Thyroid gland (tissue), 4 donors: Measurements from ENCODE around the gene ST6GALNAC2. TPM values are rescaled to one million over a fixed set of nuclear protein-coding genes. Genes with fewer than 3 reads are reported as not detected.
A peak's percentile ranks its signal among the peaks of the same experiment; 100 is the strongest.

Source experiments
- DNase-seq, 2 donors: peaks; one replicate each; pipeline ENCODE4 v3.0.0-alpha.2; 2019
- H3K27ac ChIP-seq, 3 donors: fragments of 200-600 bp; sonication (generic); 1 replicate in 2 of 3; 2 replicates in 1 of 3; pipeline ENCODE4 v1.5.1; 2016 to 2019; ENCODE audit warnings: mild to moderate bottlenecking in 1 of 3, moderate library complexity in 1 of 3
- H3K27me3 ChIP-seq: fragments of 200-600 bp; sonication (generic); one replicate; pipeline ENCODE4 v1.5.1; 2019
- H3K36me3 ChIP-seq, 2 donors: fragments of 200-600 bp; sonication (generic); one replicate each; pipeline ENCODE4 v1.5.1; 2016 to 2019
- H3K4me1 ChIP-seq, 2 donors: fragments of 200-600 bp; sonication (generic); one replicate each; pipeline ENCODE4 v1.5.1; 2017 to 2019
- H3K4me3 ChIP-seq, 3 donors: fragments of 200-600 bp; sonication (generic); replicated peaks in 1 of 3; 1 replicate in 2 of 3; 2 replicates in 1 of 3; pipeline ENCODE4 v1.5.1; 2016; ENCODE audit warnings: mild to moderate bottlenecking in 1 of 3
- H3K9me3 ChIP-seq: fragments of 200-600 bp; sonication (generic); one replicate; pipeline ENCODE4 v1.5.1; 2017
- POLR2A ChIP-seq, 2 donors: fragments of 450-650 bp; IDR thresholded peaks; one replicate each; pipeline ENCODE4 v1.6.1; 2017; ENCODE audit warnings: antibody characterized with exemption in 2 of 2, mild to moderate bottlenecking in 2 of 2, moderate library complexity in 1 of 2
- WGBS, 2 donors: methylation state at CpG; one replicate each; pipeline ENCODE4 v1.1.5; 2017; 5-methylcytosine and 5-hydroxymethylcytosine counted together
- intact Hi-C: fragments of 100-400 bp; cut with DNase I; formaldehyde crosslinking; loops from one replicate; pipeline ENCODE4 v1.15.1; 2023
- total RNA-seq, 4 donors: library from RNA; depleted of rRNA; stranded (reverse); fragments of >200 nt; gene quantifications; one replicate each; pipeline ENCODE4 v1.2.3, GENCODE V29; 2016
- TF ChIP-seq, protein P1 (sequence below), 6 experiments: fragments of 200-600 bp in 3 of 6; fragments of 450-650 bp in 3 of 6; sonication (generic) in 3 of 6; IDR thresholded peaks; one replicate each; pipeline ENCODE4 v1.5.1; 2016 to 2019; ENCODE audit warnings: antibody characterized with exemption in 6 of 6, mild to moderate bottlenecking in 2 of 6, inconsistent platforms in 1 of 6, moderate library complexity in 1 of 6

ST6GALNAC2 gene
- total RNA-seq, 4 donors from 2014 or later, result 32.7 to 65.4 (median 42.6) TPM

DNA sequence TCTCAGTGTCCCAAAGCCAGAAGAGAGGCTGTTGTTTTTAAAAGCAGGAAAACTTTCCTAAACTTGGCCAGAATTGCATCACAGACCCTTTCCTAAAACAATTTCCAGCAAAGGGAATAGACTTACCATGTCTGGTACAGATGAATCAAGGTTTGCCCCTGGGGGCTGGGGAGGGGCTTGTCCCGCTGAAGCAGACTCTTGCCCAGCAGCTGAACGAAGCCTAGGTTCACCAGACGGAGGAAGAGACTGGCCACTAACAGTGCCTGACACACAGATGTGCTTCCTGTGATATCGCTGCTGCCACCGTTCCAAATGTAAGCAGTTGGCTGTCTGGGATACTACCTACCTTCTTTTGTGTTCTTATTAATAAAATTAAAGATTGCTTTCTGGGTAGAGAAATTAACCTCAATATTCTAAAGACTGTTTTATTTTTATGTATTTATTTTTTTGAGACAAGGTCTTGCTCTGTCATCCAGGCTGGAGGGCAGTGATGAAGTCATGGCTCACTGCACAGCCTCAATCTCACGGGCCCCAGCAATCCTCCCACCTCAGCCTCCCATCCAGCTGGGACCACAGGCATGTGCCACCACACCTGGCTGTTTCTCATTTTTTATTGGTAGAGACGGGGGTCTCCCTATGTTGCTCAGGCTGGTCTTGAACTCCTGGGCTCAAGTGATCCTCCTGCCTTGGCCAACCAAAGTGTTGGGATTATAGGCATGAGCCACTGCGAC lies 32.3 kb downstream of the ST6GALNAC2 start:
- Histone ChIP-seq H3K4me3 (no peak overlapping the region), H3K36me3 (no peaks in the 10 kb centered on the region), H3K27me3 (no peaks in the 10 kb centered on the region), H3K4me1 (peaks cover 41% of the 10 kb centered on the region in 2 donors), H3K9me3 (no peaks in the 10 kb centered on the region), H3K27ac (peak overlapping the region; percentile 76 to 91 (median 82))
- WGBS, 2 donors, result 63 to 73% methylated on average over 8 of the region's 8 CpGs
- TF ChIP-seq, protein P1, sequence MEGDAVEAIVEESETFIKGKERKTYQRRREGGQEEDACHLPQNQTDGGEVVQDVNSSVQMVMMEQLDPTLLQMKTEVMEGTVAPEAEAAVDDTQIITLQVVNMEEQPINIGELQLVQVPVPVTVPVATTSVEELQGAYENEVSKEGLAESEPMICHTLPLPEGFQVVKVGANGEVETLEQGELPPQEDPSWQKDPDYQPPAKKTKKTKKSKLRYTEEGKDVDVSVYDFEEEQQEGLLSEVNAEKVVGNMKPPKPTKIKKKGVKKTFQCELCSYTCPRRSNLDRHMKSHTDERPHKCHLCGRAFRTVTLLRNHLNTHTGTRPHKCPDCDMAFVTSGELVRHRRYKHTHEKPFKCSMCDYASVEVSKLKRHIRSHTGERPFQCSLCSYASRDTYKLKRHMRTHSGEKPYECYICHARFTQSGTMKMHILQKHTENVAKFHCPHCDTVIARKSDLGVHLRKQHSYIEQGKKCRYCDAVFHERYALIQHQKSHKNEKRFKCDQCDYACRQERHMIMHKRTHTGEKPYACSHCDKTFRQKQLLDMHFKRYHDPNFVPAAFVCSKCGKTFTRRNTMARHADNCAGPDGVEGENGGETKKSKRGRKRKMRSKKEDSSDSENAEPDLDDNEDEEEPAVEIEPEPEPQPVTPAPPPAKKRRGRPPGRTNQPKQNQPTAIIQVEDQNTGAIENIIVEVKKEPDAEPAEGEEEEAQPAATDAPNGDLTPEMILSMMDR (IDR thresholded peaks at IDR 0.05), result no peak
- TF ChIP-seq POLR2A (IDR thresholded peaks at IDR 0.05), result no peak
- DNase-seq, result no peak
- intact Hi-C loops, result loop anchor here (10.0 kb wide), 1 partner anchor 161 kb away; the partner anchor contains the start of gene MXRA7

DNA sequence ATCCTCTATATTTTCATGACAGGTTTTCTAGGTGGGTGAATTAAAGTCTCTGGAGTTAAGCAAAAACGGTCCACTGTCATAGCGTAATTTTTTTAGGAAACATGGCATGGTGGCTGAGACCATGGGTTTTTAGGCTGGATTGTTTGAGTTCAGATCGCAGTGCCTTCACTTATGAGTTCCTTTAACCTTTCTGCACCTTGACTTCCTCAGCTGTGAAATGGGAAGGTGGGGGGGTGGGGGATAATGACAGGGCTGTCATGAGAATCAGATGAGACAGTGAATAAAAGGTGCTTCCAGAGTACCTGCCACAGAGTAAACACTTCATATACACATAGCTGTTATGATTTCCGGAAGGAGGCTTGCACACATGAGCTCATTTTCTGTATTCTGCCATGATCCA lies 34.0 kb downstream of the ST6GALNAC2 start:
- H3K36me3 ChIP-seq, result no peaks in the 10 kb centered on the region
- DNase-seq, result no peak
- TF ChIP-seq, protein P1 (IDR thresholded peaks at IDR 0.05), result no peak
- TF ChIP-seq POLR2A (IDR thresholded peaks at IDR 0.05), result no peak
- H3K4me3 ChIP-seq, result no peak overlapping the region
- intact Hi-C loops, result loop anchor here (10.0 kb wide), 1 partner anchor 163 kb away; the partner anchor contains the start of gene MXRA7
- H3K27me3 ChIP-seq, result no peaks in the 10 kb centered on the region
- no peaks in the 10 kb centered on the region for H3K9me3 ChIP-seq
- H3K27ac ChIP-seq, result peak overlapping the region; percentile 49 to 70 (median 53)
- 82 to 87% methylated on average over 4 of the region's 4 CpGs for WGBS, 2 donors
- peaks cover 39 to 43% of the 10 kb centered on the region in 2 donors for H3K4me1 ChIP-seq

DNA sequence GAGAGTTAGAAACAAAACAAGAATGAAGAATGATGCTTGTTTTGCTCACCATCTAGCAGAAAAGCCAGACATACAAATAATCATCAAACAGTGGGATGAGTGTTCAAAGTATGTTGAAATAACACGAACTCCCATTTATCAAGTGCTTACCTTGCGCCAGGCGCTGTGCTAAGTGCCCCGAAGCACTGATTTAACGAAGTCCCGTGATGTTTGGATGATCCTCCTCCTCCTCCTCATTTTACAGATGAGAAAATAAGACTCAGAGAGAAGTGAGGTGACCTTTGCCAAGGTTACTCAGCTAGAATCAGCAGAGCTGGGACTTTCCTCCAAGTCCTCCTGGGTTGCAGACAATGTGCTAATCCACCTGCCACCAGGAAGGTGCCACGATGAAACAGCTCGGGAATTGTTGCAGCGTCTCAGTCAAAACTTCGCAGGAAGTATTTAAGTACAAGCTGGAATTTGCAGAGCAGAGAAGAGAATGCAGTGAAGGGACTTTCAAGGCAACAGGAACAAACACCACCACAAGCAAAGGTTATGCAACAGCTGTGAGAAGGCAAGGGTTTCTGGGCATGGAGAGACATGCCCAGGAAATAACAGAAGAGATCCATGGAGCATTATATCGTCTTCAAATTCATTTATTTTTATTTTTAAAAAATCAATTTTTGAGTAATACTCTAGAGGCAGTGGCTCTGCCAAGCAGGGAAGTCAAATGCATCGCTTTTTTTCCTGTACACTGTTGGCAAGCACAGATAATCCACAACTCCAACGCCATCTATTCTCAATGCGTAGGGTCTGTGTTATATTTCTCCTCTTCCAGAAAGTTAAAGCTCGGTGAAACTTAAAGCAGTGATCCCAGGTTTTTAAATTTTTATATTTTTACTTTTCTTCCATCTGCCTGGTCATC lies 34.7 kb downstream of the ST6GALNAC2 start:
- Histone ChIP-seq H3K27me3 (no peaks in the 10 kb centered on the region), H3K4me1 (peaks cover 36 to 47% of the 10 kb centered on the region in 2 donors), H3K27ac (peak overlapping the region; percentile 49 to 70 (median 53)), H3K9me3 (no peaks in the 10 kb centered on the region), H3K36me3 (no peaks in the 10 kb centered on the region), H3K4me3 (no peak overlapping the region)
- 41 to 45% methylated on average over 15 of the region's 15 CpGs for WGBS, 2 donors
- peak; percentile 56 to 68 for DNase-seq
- peak in 1 of 2 donors; percentile 19 for TF ChIP-seq POLR2A (IDR thresholded peaks at IDR 0.05)
- TF ChIP-seq, protein P1 (IDR thresholded peaks at IDR 0.05), result no peak
- intact Hi-C loops, result loop anchor here (10.0 kb wide), 1 partner anchor 164 kb away; the partner anchor contains the start of gene MXRA7

DNA sequence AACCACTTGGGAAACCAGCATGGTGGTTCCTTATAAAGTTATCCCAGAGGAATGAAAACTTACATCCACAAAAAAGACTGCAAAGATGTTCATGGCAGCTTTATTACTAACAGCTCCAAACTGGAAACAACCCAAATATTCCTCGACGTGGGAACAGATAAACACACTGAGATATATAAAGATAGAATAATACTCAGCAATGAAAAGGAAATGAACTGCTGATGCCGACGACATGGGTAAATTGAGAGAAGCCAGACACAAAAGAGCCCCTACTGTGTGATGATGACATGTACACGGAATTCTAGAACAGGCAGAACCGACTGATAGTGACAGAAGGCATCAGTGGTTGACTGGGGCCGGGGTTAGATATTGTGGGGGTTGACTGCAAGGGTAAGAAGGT lies 36.1 kb downstream of the ST6GALNAC2 start:
- peaks cover 34 to 51% of the 10 kb centered on the region in 2 donors for H3K4me1 ChIP-seq

More for the DNA sequence above, 36.1 kb downstream of the ST6GALNAC2 start:
- no peaks in the 10 kb centered on the region for H3K36me3 ChIP-seq
- H3K9me3 ChIP-seq, result no peaks in the 10 kb centered on the region
- no peak for DNase-seq
- TF ChIP-seq POLR2A (IDR thresholded peaks at IDR 0.05), result no peak
- TF ChIP-seq, protein P1 (IDR thresholded peaks at IDR 0.05), result no peak
- no peak overlapping the region for H3K27ac ChIP-seq
- no peak overlapping the region for H3K4me3 ChIP-seq
- 89 to 92% methylated on average over 7 of the region's 7 CpGs for WGBS, 2 donors
- H3K27me3 ChIP-seq, result no peaks in the 10 kb centered on the region
- intact Hi-C loops, result no loop called here
